HG02970 (cell line): ENCODE results near the gene EFNB1.

Source experiments
- ATAC-seq: cut with Tn5 transposase; IDR thresholded peaks from one replicate; pipeline ENCODE4 v1.9.1; 2021; ENCODE audit warnings: mild to moderate bottlenecking, moderate library complexity, moderate number of reproducible peaks; ENCODE audit not compliant: unreplicated experiment, low FRiP score

The EFNB1 gene

GRCh38 chrX:68876731-68877130, 47.9 kb downstream of the EFNB1 start:
- ATAC-seq: no peak

- ATAC-seq: no peak
Measured at GRCh38 chrX:68877606-68878005, 48.8 kb downstream of the EFNB1 start.

- no peak for ATAC-seq
Measured at GRCh38 chrX:68878977-68879645, 50.3 kb downstream of the EFNB1 start.

- ATAC-seq: no peak
Measured at GRCh38 chrX:68880846-68881552, 52.2 kb downstream of the EFNB1 start.

GRCh38 chrX:68881911-68882310, 53.1 kb downstream of the EFNB1 start:
- no peak for ATAC-seq

GRCh38 chrX:68883800-68884199, 55.0 kb downstream of the EFNB1 start:
- ATAC-seq: no peak

GRCh38 chrX:68889249-68889648, 60.4 kb downstream of the EFNB1 start:
- no peak for ATAC-seq
